LNCAP (cell line): ENCODE data around the gene TYRO3.

Experiments used
- CTCF ChIP-seq: fragments of 450-650 bp; IDR thresholded peaks from 2 replicates; pipeline ENCODE4 v1.5.1; 2017; ENCODE audit warnings: mild to moderate bottlenecking

Gene TYRO3

GRCh38 chr15:41629463-41629862 lies 70.5 kb downstream of the TYRO3 start:
- TF ChIP-seq CTCF = no peak

GRCh38 chr15:41629883-41630282 lies 70.9 kb downstream of the TYRO3 start:
- no peak for TF ChIP-seq CTCF

GRCh38 chr15:41630616-41631217 lies 71.7 kb downstream of the TYRO3 start:
- no peak for TF ChIP-seq CTCF

- no peak for TF ChIP-seq CTCF
Measured at GRCh38 chr15:41631880-41632470, 73.0 kb downstream of the TYRO3 start.
